Measurements from ENCODE around the gene OR2W3. TPM values are rescaled to one million over a fixed set of nuclear protein-coding genes. Genes with fewer than 3 reads are reported as not detected.
A peak's percentile ranks its signal among the peaks of the same experiment; 100 is the strongest.
"Not testable (repeated sequence)": the region's sequence is repeated elsewhere in the genome, so short reads cannot be mapped to it uniquely, and the experiment has no call there.

Gene OR2W3
- total RNA-seq, 1 donor from 2014 or later = not detected

DNA sequence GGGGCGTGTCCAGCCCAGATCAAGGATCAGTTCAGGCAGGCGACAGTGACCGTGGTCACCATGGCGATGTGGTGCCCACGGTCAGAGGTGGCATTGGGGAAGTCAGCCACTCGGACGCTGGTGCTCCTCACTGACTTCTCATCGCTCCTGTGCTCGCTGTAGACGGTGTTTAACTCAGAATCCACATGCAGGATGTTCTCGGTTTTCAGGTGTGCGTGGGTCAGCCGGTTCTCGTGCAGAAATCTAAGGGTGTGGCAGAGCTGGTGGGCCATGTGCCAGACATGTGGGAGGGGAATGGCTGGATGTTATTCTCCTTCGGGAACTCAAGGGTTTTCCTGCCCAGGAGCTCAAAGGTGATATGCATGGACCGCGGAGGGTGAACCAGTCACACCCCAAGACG is 41.0 kb downstream of the OR2W3 start:
- Mint-ChIP-seq H3K36me3 (no peaks in the 10 kb centered on the region), H3K4me1 (no peaks in the 10 kb centered on the region), H3K27me3 (ENCODE audit: insufficient read depth, low read depth) (no peaks in the 10 kb centered on the region), H3K4me3 (peak overlapping the region; percentile 46), H3K27ac (no peak overlapping the region), H3K9me3 (peaks cover 14% of the 10 kb centered on the region)
- Histone ChIP-seq H3K4me1 (no peaks in the 10 kb centered on the region), H3K36me3 (no peaks in the 10 kb centered on the region), H2AFZ (replicated peaks) (no peak overlapping the region), H3K79me2 (ENCODE audit: low read depth) (no peaks in the 10 kb centered on the region), H3F3A (ENCODE audit: low read depth) (no peaks in the 10 kb centered on the region), H4K20me1 (ENCODE audit: low read depth) (no peaks in the 10 kb centered on the region), H3K9me3 (ENCODE audit: low read depth) (peaks cover 23% of the 10 kb centered on the region), H3K27ac (no peak overlapping the region), H3K4me3 (no peak overlapping the region), H3K4me2 (no peak overlapping the region), H3K9ac (no peak overlapping the region), H3K27me3 (no peaks in the 10 kb centered on the region)
- DNase-seq (ENCODE audit: low spot score) = no peak
- TF ChIP-seq EZH2 (IDR thresholded peaks at IDR 0.05) (no peak), EZH2phosphoT487 (IDR thresholded peaks at IDR 0.05) (no peak)
- TF ChIP-seq, protein P1, sequence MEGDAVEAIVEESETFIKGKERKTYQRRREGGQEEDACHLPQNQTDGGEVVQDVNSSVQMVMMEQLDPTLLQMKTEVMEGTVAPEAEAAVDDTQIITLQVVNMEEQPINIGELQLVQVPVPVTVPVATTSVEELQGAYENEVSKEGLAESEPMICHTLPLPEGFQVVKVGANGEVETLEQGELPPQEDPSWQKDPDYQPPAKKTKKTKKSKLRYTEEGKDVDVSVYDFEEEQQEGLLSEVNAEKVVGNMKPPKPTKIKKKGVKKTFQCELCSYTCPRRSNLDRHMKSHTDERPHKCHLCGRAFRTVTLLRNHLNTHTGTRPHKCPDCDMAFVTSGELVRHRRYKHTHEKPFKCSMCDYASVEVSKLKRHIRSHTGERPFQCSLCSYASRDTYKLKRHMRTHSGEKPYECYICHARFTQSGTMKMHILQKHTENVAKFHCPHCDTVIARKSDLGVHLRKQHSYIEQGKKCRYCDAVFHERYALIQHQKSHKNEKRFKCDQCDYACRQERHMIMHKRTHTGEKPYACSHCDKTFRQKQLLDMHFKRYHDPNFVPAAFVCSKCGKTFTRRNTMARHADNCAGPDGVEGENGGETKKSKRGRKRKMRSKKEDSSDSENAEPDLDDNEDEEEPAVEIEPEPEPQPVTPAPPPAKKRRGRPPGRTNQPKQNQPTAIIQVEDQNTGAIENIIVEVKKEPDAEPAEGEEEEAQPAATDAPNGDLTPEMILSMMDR (IDR thresholded peaks at IDR 0.05) = no peak

DNA sequence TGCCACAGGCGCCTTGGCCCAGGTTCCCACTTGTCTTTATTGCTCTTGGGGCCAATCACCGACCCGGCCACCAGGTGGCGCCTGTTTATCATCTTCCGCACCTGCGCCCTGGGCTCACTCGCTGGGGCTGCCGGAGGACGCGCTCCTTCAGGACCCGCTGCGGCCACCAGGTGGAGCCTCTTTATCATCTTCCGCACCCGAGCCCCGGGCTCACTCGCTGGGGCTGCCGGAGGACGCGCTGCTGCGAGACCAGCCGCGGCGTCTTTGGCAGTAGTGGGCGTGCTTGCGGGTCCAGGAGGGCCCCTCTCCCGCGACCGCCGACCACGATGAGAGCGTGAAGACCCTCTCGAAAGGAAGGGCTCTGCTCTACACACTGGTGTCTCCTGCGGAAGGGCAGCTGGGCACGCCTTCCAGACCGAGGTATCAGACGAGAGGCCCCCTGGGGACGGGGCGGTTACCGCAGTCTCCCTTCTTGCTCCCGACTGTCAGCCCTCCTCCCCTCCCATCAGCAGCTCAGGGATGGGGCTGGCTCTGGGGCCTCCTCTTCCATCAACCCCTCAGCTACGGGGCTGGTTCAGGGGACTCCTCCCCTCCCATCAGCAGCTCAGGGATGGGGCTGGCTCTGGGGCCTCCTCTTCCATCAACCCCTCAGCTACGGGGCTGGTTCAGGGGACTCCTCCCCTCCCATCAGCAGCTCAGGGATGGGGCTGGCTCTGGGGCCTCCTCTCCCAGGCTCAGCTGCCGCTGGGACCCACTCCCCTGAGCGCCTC is 41.8 kb downstream of the OR2W3 start:
- H2AFZ ChIP-seq (replicated peaks) = peak overlapping the region; percentile 72
- H3K4me2 ChIP-seq = peak overlapping the region; percentile 47
- peaks cover 24% of the 10 kb centered on the region for H3K9me3 ChIP-seq (ENCODE audit: low read depth)
- not testable (repeated sequence) for H3K9ac ChIP-seq; H3K4me1 Mint-ChIP-seq; H3K4me1 ChIP-seq; H3K36me3 Mint-ChIP-seq; H3K27ac Mint-ChIP-seq; H3K36me3 ChIP-seq; H3K79me2 ChIP-seq (ENCODE audit: low read depth); H3F3A ChIP-seq (ENCODE audit: low read depth); H4K20me1 ChIP-seq (ENCODE audit: low read depth); H3K27me3 Mint-ChIP-seq (ENCODE audit: insufficient read depth, low read depth); H3K27ac ChIP-seq; H3K27me3 ChIP-seq
- DNase-seq (ENCODE audit: low spot score) = peak; percentile 59
- peak overlapping the region; percentile 81 for H3K4me3 Mint-ChIP-seq
- peaks cover 10% of the 10 kb centered on the region for H3K9me3 Mint-ChIP-seq
- TF ChIP-seq, protein P1 (IDR thresholded peaks at IDR 0.05) = peak; percentile 59
- H3K4me3 ChIP-seq = peak overlapping the region; percentile 30

DNA sequence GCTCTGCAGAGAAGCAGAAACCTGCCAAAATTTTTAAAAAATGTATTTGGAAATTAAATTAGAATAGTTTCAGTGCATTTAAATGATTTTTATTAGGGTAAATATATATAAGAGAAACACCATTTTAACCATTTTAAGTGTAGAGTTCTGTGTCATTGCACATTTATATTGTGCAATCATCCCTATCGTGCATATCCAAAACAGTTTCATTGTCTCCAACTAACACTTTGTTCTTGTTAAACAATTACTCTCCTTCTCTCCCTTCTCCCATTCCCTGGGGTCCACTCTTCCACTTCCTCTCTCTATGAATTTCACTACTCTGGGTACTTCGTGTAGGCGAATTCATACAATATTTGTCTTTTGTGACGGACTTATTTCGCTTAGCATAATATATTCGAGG is 47.2 kb downstream of the OR2W3 start:
- Histone ChIP-seq H3K27ac (no peak overlapping the region), H3K4me1 (no peaks in the 10 kb centered on the region), H3K4me2 (no peak overlapping the region), H2AFZ (replicated peaks) (no peak overlapping the region), H3K9me3 (ENCODE audit: low read depth) (peaks cover 39% of the 10 kb centered on the region), H3K36me3 (no peaks in the 10 kb centered on the region), H3K4me3 (no peak overlapping the region), H3K27me3 (no peaks in the 10 kb centered on the region), H3K79me2 (ENCODE audit: low read depth) (no peaks in the 10 kb centered on the region), H3K9ac (no peak overlapping the region), H4K20me1 (ENCODE audit: low read depth) (no peaks in the 10 kb centered on the region), H3F3A (ENCODE audit: low read depth) (no peaks in the 10 kb centered on the region)
- no peaks in the 10 kb centered on the region for H3K36me3 Mint-ChIP-seq
- DNase-seq (ENCODE audit: low spot score) = no peak
- no peaks in the 10 kb centered on the region for H3K4me1 Mint-ChIP-seq
- H3K27me3 Mint-ChIP-seq (ENCODE audit: insufficient read depth, low read depth) = no peaks in the 10 kb centered on the region
- H3K4me3 Mint-ChIP-seq = no peak overlapping the region
- TF ChIP-seq, protein P1 (IDR thresholded peaks at IDR 0.05) = no peak
- TF ChIP-seq EZH2 (IDR thresholded peaks at IDR 0.05) = no peak
- TF ChIP-seq EZH2phosphoT487 (IDR thresholded peaks at IDR 0.05) = no peak
- H3K27ac Mint-ChIP-seq = no peak overlapping the region
- H3K9me3 Mint-ChIP-seq = peaks cover 6% of the 10 kb centered on the region

Other genes starting within 250 kb of the OR2W3 start
- not detected in 2 replicates for gene OR13G1, start 215.8 kb upstream of the OR2W3 start, total RNA-seq (ENCODE audit: low replicate concordance)
- gene OR6F1, start 178.9 kb upstream of the OR2W3 start, total RNA-seq (ENCODE audit: low replicate concordance) = not detected in 2 replicates
- gene OR14K1, start 157.0 kb upstream of the OR2W3 start, total RNA-seq (ENCODE audit: low replicate concordance) = not detected in 2 replicates
- not detected in 2 replicates for gene OR14A2, start 147.4 kb upstream of the OR2W3 start, total RNA-seq (ENCODE audit: low replicate concordance)
- not detected in 2 replicates for gene OR1C1, start 135.0 kb upstream of the OR2W3 start, total RNA-seq (ENCODE audit: low replicate concordance)
- gene OR14A16, start 71.5 kb upstream of the OR2W3 start, total RNA-seq (ENCODE audit: low replicate concordance) = not detected in 2 replicates
- gene OR11L1, start 53.7 kb upstream of the OR2W3 start, total RNA-seq (ENCODE audit: low replicate concordance) = not detected in 2 replicates
- gene TRIM58, start 38.4 kb upstream of the OR2W3 start, total RNA-seq (ENCODE audit: low replicate concordance) = 0.09 and 0.26 TPM in 2 replicates
- gene OR2T8, start 24.7 kb downstream of the OR2W3 start, total RNA-seq (ENCODE audit: low replicate concordance) = not detected in 2 replicates
- gene OR2AJ1, start 29.3 kb downstream of the OR2W3 start, total RNA-seq (ENCODE audit: low replicate concordance) = not detected in 2 replicates
- not detected in 2 replicates for gene OR2L8, start 53.3 kb downstream of the OR2W3 start, total RNA-seq (ENCODE audit: low replicate concordance)
- gene OR2AK2, start 69.6 kb downstream of the OR2W3 start, total RNA-seq (ENCODE audit: low replicate concordance) = not detected in 2 replicates
- gene OR2L5, start 118.1 kb downstream of the OR2W3 start, total RNA-seq (ENCODE audit: low replicate concordance) = not detected in 2 replicates
- not detected in 2 replicates for gene OR2L2, start 134.5 kb downstream of the OR2W3 start, total RNA-seq (ENCODE audit: low replicate concordance)
- gene OR2L3, start 151.2 kb downstream of the OR2W3 start, total RNA-seq (ENCODE audit: low replicate concordance) = not detected in 2 replicates
- gene OR2L13, start 199.6 kb downstream of the OR2W3 start, total RNA-seq (ENCODE audit: low replicate concordance) = not detected in 2 replicates
- gene OR2M5, start 249.6 kb downstream of the OR2W3 start, total RNA-seq (ENCODE audit: low replicate concordance) = not detected in 2 replicates

Data from neural progenitor cell (in vitro differentiated cells).